Measurements from ENCODE around the gene GTF3C4. TPM values are rescaled to one million over a fixed set of nuclear protein-coding genes. Genes with fewer than 3 reads are reported as not detected.

The GTF3C4 gene
- total and polyA plus RNA-seq, 2 of the 13 experiments (the other 11 are each of a cell fraction or from before 2014, with no cell fraction given): 2.6 to 12.9 TPM

- no peak overlapping the region for H3K27ac ChIP-seq (ENCODE audit: extremely low read length, insufficient read depth, low read length)
- no peak for DNase-seq (ENCODE audit: low spot score)
- no peaks in the 10 kb centered on the region for H4K20me1 ChIP-seq (ENCODE audit: insufficient read depth, low read length)
- WGBS (ENCODE audit: low lambda C conversion rate): 43% methylated on average over 15 of the region's 16 CpGs
- H3K36me3 ChIP-seq (replicated peaks in 1 of 2; ENCODE audit: control insufficient read depth in 1 of 2, insufficient read depth in 2 of 2, low read length in 2 of 2): no peaks in the 10 kb centered on the region
- no peak overlapping the region for H3K9ac ChIP-seq (ENCODE audit: insufficient read depth, low read depth, low read length)
- H2AFZ ChIP-seq (ENCODE audit: low read length): no peak overlapping the region
- no peaks in the 10 kb centered on the region for H3K79me2 ChIP-seq (ENCODE audit: insufficient read depth, low read length)
- POLR2A ChIA-PET: no interaction called here
- intact Hi-C loops (cut with micrococcal nuclease; ENCODE audit: unreplicated experiment): no loop called here
- TF ChIP-seq ESRRA (CRISPR knock-in tag; IDR thresholded peaks at IDR 0.05; ENCODE audit: low read depth): no peak
- no peak for TF ChIP-seq RFX1 (IDR thresholded peaks at IDR 0.05)
- no peak for TF ChIP-seq KLF13 (CRISPR knock-in tag; IDR thresholded peaks at IDR 0.05)
- no peak for TF ChIP-seq MAX (IDR thresholded peaks at IDR 0.05)
- no peak for TF ChIP-seq POLR2AphosphoS2 (IDR thresholded peaks at IDR 0.05; ENCODE audit: low read depth, low read length)
- no peak for TF ChIP-seq ZNF232 (CRISPR knock-in tag; IDR thresholded peaks at IDR 0.05; ENCODE audit: borderline replicate concordance)
- no peak for FAIRE-seq
- no peak for ATAC-seq
- no peaks in the 10 kb centered on the region for H3K9me3 ChIP-seq (ENCODE audit: low read length)
- peaks cover 4 to 41% of the 10 kb centered on the region in 2 experiments for H3K27me3 ChIP-seq (ENCODE audit: control insufficient read depth in 1 of 2, insufficient read depth in 2 of 2, low read length in 2 of 2)
- no peaks in the 10 kb centered on the region for H3K4me1 ChIP-seq (ENCODE audit: insufficient read depth, low read length)
- CTCF ChIA-PET (ENCODE audit: low intra/inter-chr PET ratio, low total read pairs): no interaction called here
- H3K4me3 ChIP-seq (replicated peaks in 1 of 3; ENCODE audit: insufficient read depth in 1 of 3, low read depth in 2 of 3, low read length in 3 of 3): no peak overlapping the region
- H3K4me2 ChIP-seq (ENCODE audit: low read depth, low read length): no peak overlapping the region
- no TSS peak for BruUV-seq (replicated peaks)
- in situ Hi-C loops (cut with HindIII; ENCODE audit: extremely low pct_ligation_motif_present, low pct_unique_long_range_greater_than_20kb): no loop called here
Measured at GRCh38 chr9:132730054-132731033, 60.1 kb downstream of the GTF3C4 start.

DNA sequence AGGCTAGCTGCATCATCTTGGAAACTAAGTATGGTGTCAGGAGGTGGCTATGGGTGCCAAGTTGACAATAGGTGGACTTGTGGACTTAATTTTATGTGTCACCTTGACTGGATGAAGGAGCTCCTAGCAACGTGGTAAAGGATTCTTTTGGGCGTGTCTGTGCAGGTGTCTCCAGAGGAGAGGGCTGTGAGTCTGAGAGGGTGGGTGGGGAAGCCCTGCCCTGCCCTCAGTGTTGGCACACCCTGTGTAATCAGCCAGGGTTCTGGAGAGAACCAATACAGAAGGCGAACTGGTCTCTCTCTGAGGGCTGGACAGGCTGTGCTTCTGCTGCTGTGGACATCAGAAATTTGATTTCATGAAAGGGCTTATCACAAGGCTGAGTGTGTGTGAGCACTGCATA, 61.0 kb downstream of the GTF3C4 start:
- H2AFZ ChIP-seq (ENCODE audit: low read length): no peak overlapping the region
- no peaks in the 10 kb centered on the region for H4K20me1 ChIP-seq (ENCODE audit: insufficient read depth, low read length)
- ChIA-PET CTCF (ENCODE audit: low intra/inter-chr PET ratio, low total read pairs) (no interaction called here), POLR2A (no interaction called here)
- peaks cover 4 to 41% of the 10 kb centered on the region in 2 experiments for H3K27me3 ChIP-seq (ENCODE audit: control insufficient read depth in 1 of 2, insufficient read depth in 2 of 2, low read length in 2 of 2)
- no peak overlapping the region for H3K4me3 ChIP-seq (replicated peaks in 1 of 3; ENCODE audit: insufficient read depth in 1 of 3, low read depth in 2 of 3, low read length in 3 of 3)
- no peaks in the 10 kb centered on the region for H3K79me2 ChIP-seq (ENCODE audit: insufficient read depth, low read length)
- H3K27ac ChIP-seq (ENCODE audit: extremely low read length, insufficient read depth, low read length): no peak overlapping the region
- no peak for ATAC-seq
- intact Hi-C loops (cut with micrococcal nuclease; ENCODE audit: unreplicated experiment) (no loop called here), in situ Hi-C loops (cut with HindIII; ENCODE audit: extremely low pct_ligation_motif_present, low pct_unique_long_range_greater_than_20kb) (no loop called here)
- H3K36me3 ChIP-seq (replicated peaks in 1 of 2; ENCODE audit: control insufficient read depth in 1 of 2, insufficient read depth in 2 of 2, low read length in 2 of 2): no peaks in the 10 kb centered on the region
- no peaks in the 10 kb centered on the region for H3K9me3 ChIP-seq (ENCODE audit: low read length)
- TF ChIP-seq NRL (CRISPR knock-in tag; IDR thresholded peaks at IDR 0.05; ENCODE audit: borderline replicate concordance) (no peak), ZNF629 (CRISPR knock-in tag; conservative IDR thresholded peaks at IDR 0.05) (no peak), EZH2 (conservative IDR thresholded peaks at IDR 0.05; ENCODE audit: low read depth, low read length) (no peak)
- DNase-seq (ENCODE audit: low spot score): no peak
- no peak for FAIRE-seq
- H3K4me1 ChIP-seq (ENCODE audit: insufficient read depth, low read length): no peaks in the 10 kb centered on the region
- 40% methylated on average over 1 of the region's 3 CpGs for whole genome bisulfite sequencing (ENCODE audit: low lambda C conversion rate)
- BruUV-seq (replicated peaks): no TSS peak
- no peak overlapping the region for H3K9ac ChIP-seq (ENCODE audit: insufficient read depth, low read depth, low read length)
- H3K4me2 ChIP-seq (ENCODE audit: low read depth, low read length): no peak overlapping the region
